A549 (cell line): ENCODE data around the gene SARDH. TPM values are rescaled to one million over a fixed set of nuclear protein-coding genes. Genes with fewer than 3 reads are reported as not detected.
"Not testable (repeated sequence)": the region's sequence is repeated elsewhere in the genome, so short reads cannot be mapped to it uniquely, and the experiment has no call there.

Source experiments
- ATAC-seq, 2 experiments: fragments of 200-7000 bp in 1 of 2; fragments of >200 bp in 1 of 2; cut with Nextera tagmentation in 1 of 2; cut with Tn5 transposase in 1 of 2; 3 replicates each; pipeline versions ENCODE4 v1.8.0 to v1.9.1; 2018 to 2020; ENCODE audit warnings: mild to moderate bottlenecking in 1 of 2, moderate library complexity in 1 of 2
- CTCF ChIA-PET: fragments of 300-600 bp; sonication (Branson Sonifier 250); formaldehyde crosslinking; extraction: SDS; loops from one replicate; lab custom pipeline; 2021; ENCODE audit warnings: antibody characterized with exemption, inconsistent platforms; lab: Yijun Ruan, JAX
- POLR2A ChIA-PET: fragments of 350-600 bp; formaldehyde crosslinking; extraction: SDS; loops from one replicate; lab custom pipeline; 2021; ENCODE audit warnings: antibody characterized with exemption, inconsistent platforms; lab: Yijun Ruan, JAX
- DNase-seq, 2 experiments: peaks; one replicate each; pipeline versions ENCODE4 v3.0.0 to v3.0.0-alpha.2; 2011 to 2016; ENCODE audit warnings: low read depth in 1 of 2, low spot score in 1 of 2
- FAIRE-seq: peaks from 2 replicates; lab custom pipeline; 2011; peaks lifted over from hg19 to GRCh38; lab: Jason Lieb, UNC
- H3K27ac ChIP-seq, 2 experiments: fragments of >200 bp; sonication (Bioruptor Twin); formaldehyde crosslinking; 3 replicates each; pipeline ENCODE4 v1.5.1; 2016 to 2017
- H3K4me1 ChIP-seq: fragments of >200 bp; sonication (Bioruptor Twin); formaldehyde crosslinking; 3 replicates; pipeline ENCODE4 v1.6.1; 2016
- H3K4me2 ChIP-seq: fragments of >200 bp; sonication (Bioruptor Twin); formaldehyde crosslinking; 3 replicates; pipeline ENCODE4 v1.6.1; 2016
- H3K4me3 ChIP-seq: fragments of >200 bp; sonication (Bioruptor Twin); formaldehyde crosslinking; 3 replicates; pipeline ENCODE4 v1.5.1; 2016
- H3K9me3 ChIP-seq: fragments of >200 bp; sonication (Bioruptor Twin); formaldehyde crosslinking; 3 replicates; pipeline ENCODE4 v1.6.1; 2016
- EHMT2 ChIP-seq: fragments of 200-600 bp; sonication (generic); IDR thresholded peaks from 2 replicates; pipeline ENCODE4 v1.6.1; 2016; ENCODE audit warnings: antibody characterized with exemption, low read depth, mild to moderate bottlenecking, moderate library complexity
- ESRRA ChIP-seq: fragments of 150-350 bp; IDR thresholded peaks from 2 replicates; pipeline ENCODE4 v1.6.1; 2014; ENCODE audit warnings: mild to moderate bottlenecking, low read length, borderline replicate concordance
- FOSB ChIP-seq: fragments of 250-450 bp; sonication (Bioruptor Pico); IDR thresholded peaks from 2 replicates; pipeline ENCODE4 v1.5.0; 2020; ENCODE audit warnings: mild to moderate bottlenecking, moderate library complexity
- FOSL2 ChIP-seq, 2 experiments: fragments of 450-650 bp in 1 of 2; fragments of >200 bp in 1 of 2; sonication (Bioruptor Twin) in 1 of 2; formaldehyde crosslinking; IDR thresholded peaks; 2 replicates each; pipeline versions ENCODE4 v1.5.0 to v1.6.1; 2016 to 2020; ENCODE audit warnings: mild to moderate bottlenecking in 1 of 2, moderate library complexity in 1 of 2
- GATA3 ChIP-seq: IDR thresholded peaks from 2 replicates; pipeline ENCODE4 v1.6.1; 2012; ENCODE audit warnings: borderline replicate concordance
- HDAC2 ChIP-seq: fragments of 200-600 bp; sonication (generic); IDR thresholded peaks from 2 replicates; pipeline ENCODE4 v1.6.1; 2016
- HOXA7 ChIP-seq: fragments of 250-450 bp; sonication (Bioruptor Pico); IDR thresholded peaks from 2 replicates; pipeline ENCODE4 v1.5.0; 2020; ENCODE audit warnings: mild to moderate bottlenecking, moderate library complexity
- HOXB5 ChIP-seq: fragments of 250-450 bp; sonication (Bioruptor Pico); IDR thresholded peaks from 2 replicates; pipeline ENCODE4 v1.5.0; 2020; ENCODE audit warnings: mild to moderate bottlenecking, moderate library complexity
- KDM5A ChIP-seq: fragments of 200-600 bp; sonication (generic); IDR thresholded peaks from 2 replicates; pipeline ENCODE4 v1.6.1; 2016; ENCODE audit warnings: antibody characterized with exemption, mild to moderate bottlenecking
- MAZ ChIP-seq: fragments of 150-350 bp; IDR thresholded peaks from 2 replicates; pipeline ENCODE4 v1.6.1; 2014; ENCODE audit warnings: antibody characterized with exemption, low read depth, low read length, borderline replicate concordance
- MYC ChIP-seq: IDR thresholded peaks from 2 replicates; pipeline ENCODE4 v1.6.1; 2012; ENCODE audit warnings: mild to moderate bottlenecking, inconsistent platforms, low read length, improper control_type of control experiment, borderline replicate concordance
- PBX3 ChIP-seq: IDR thresholded peaks from 2 replicates; pipeline ENCODE4 v1.6.1; 2012
- PHF8 ChIP-seq: fragments of 200-600 bp; sonication (generic); IDR thresholded peaks from 2 replicates; pipeline ENCODE4 v1.6.1; 2016; ENCODE audit warnings: low read depth, mild to moderate bottlenecking, antibody characterized with exemption, moderate library complexity, borderline replicate concordance
- POLR2A ChIP-seq: IDR thresholded peaks from 2 replicates; pipeline ENCODE4 v1.6.1; 2012; ENCODE audit warnings: mild to moderate bottlenecking, low read length
- RCOR1 ChIP-seq: fragments of 150-350 bp; IDR thresholded peaks from 2 replicates; pipeline ENCODE4 v1.6.1; 2014; ENCODE audit warnings: antibody characterized with exemption, low read length, low read depth
- RFX5 ChIP-seq: fragments of 450-650 bp; IDR thresholded peaks from 2 replicates; pipeline ENCODE4 v1.7.1; 2014; ENCODE audit warnings: antibody characterized with exemption, mild to moderate bottlenecking, moderate library complexity
- TFCP2L1 ChIP-seq: fragments of 250-450 bp; sonication (Bioruptor Pico); IDR thresholded peaks from 2 replicates; pipeline ENCODE4 v1.5.0; 2021; ENCODE audit warnings: mild to moderate bottlenecking
- ZFP36 ChIP-seq: fragments of 450-650 bp; IDR thresholded peaks from 2 replicates; pipeline ENCODE4 v1.6.1; 2014; ENCODE audit warnings: borderline replicate concordance; ENCODE audit not compliant: partially characterized antibody
- ZNF302 ChIP-seq: fragments of 250-450 bp; sonication (Bioruptor Pico); IDR thresholded peaks from 2 replicates; pipeline ENCODE4 v1.9.0; 2021; ENCODE audit warnings: inconsistent platforms, mild to moderate bottlenecking, moderate library complexity
- ZSCAN20 ChIP-seq: fragments of 250-450 bp; sonication (Bioruptor Pico); IDR thresholded peaks from 2 replicates; pipeline ENCODE4 v1.8.0; 2022; ENCODE audit warnings: mild to moderate bottlenecking, moderate library complexity
- WGBS: methylation state at CpG from one replicate; pipeline ENCODE4 v1.1.6; 2017; ENCODE audit errors: missing lambda C conversion rate; 5-methylcytosine and 5-hydroxymethylcytosine counted together
- polyA plus RNA-seq, 4 experiments: library from polyadenylated mRNA; depleted of rRNA in 3 of 4; stranded (reverse); fragments of >200 nt; fragmentation: RNase III in 1 of 4; extraction: RNeasy Plus Mini Kit Qiagen cat#74134 plus additional on column Dnase treatment in 1 of 4; gene quantifications; 2 replicates in 3 of 4; 3 replicates in 1 of 4; pipeline ENCODE4 v1.2.3, GENCODE V29; 2011 to 2017

SARDH gene
- polyA plus RNA-seq, 2 of the 4 experiments (the other 2 are of a cell fraction) = 0.08 TPM; not detected in 1

DNA sequence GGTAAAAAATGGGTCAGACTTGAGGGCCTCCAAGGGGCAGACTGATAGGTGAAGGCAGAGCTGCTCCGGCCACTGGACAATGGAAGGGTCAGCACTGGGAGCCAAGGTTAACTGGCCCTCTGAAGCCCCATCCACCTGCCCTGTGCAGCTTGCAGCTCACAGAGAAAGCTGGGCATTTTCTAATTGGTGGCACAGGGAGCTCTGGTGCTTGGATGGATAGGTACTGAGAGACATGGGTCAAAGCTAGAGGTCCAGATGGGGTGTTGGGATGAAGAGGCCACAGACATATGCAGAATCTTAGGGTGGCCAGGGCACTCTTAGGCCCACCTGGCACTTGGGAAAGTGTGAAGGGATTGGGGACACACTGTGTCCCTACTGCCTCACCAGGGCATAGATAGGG, 29.5 kb upstream of the SARDH start:
- FAIRE-seq = no peak
- ChIA-PET POLR2A (no interaction called here), CTCF (interaction anchor here (0.7 to 5.1 kb wide), 6 partner anchors 10 to 227 kb away, joined by 3 to 57 read pairs (median 4); no protein-coding TSS in a partner anchor)
- peaks cover 12% of the 10 kb centered on the region for H3K9me3 ChIP-seq
- no peak overlapping the region for H3K4me3 ChIP-seq
- no peak for DNase-seq
- no peak for ATAC-seq
- H3K4me1 ChIP-seq = no peaks in the 10 kb centered on the region
- H3K27ac ChIP-seq = no peak overlapping the region
- TF ChIP-seq MAZ (no peak), ZNF302 (no peak), ESRRA (no peak), EHMT2 (no peak), GATA3 (no peak), MYC (no peak), TFCP2L1 (CRISPR knock-in tag) (no peak), HDAC2 (no peak), RFX5 (no peak), PBX3 (no peak)
- 100% methylated on average over 1 of the region's 1 CpG for WGBS
- H3K4me2 ChIP-seq = no peak overlapping the region

GRCh38 chr9:133767008-133767407, 28.9 kb upstream of the SARDH start:
- Histone ChIP-seq H3K27ac (no peak overlapping the region), H3K4me1 (no peaks in the 10 kb centered on the region), H3K4me3 (no peak overlapping the region), H3K4me2 (no peak overlapping the region), H3K9me3 (peaks cover 12% of the 10 kb centered on the region)
- ATAC-seq = no peak
- 78% methylated on average over 1 of the region's 1 CpG for WGBS
- no peak for DNase-seq
- ChIA-PET POLR2A (no interaction called here), CTCF (interaction anchor here (0.7 to 5.1 kb wide), 6 partner anchors 11 to 228 kb away, joined by 3 to 57 read pairs (median 4); no protein-coding TSS in a partner anchor)
- no peak for TF ChIP-seq FOSL2 (IDR thresholded peaks at IDR 0.05)
- no peak for TF ChIP-seq FOSL2 (CRISPR knock-in tag; IDR thresholded peaks at IDR 0.05)
- TF ChIP-seq HOXB5 (CRISPR knock-in tag) = no peak
- no peak for TF ChIP-seq FOSB (CRISPR knock-in tag)
- no peak for TF ChIP-seq ZFP36
- no peak for TF ChIP-seq HDAC2
- no peak for TF ChIP-seq KDM5A
- no peak for FAIRE-seq

- POLR2A ChIA-PET, H3K4me1 ChIP-seq, H3K4me2 ChIP-seq, FAIRE-seq, H3K4me3 ChIP-seq, H3K27ac ChIP-seq, ATAC-seq, DNase-seq: not testable (repeated sequence)
- H3K9me3 ChIP-seq = peaks cover 12% of the 10 kb centered on the region
- WGBS = 93% methylated on average over 3 of the region's 3 CpGs
- CTCF ChIA-PET = interaction anchor here (1.3 to 2.5 kb wide), 2 partner anchors 12 to 26 kb away, joined by 3 to 11 read pairs; no protein-coding TSS in a partner anchor
Measured at GRCh38 chr9:133766234-133766633, 28.1 kb upstream of the SARDH start.

GRCh38 chr9:133763272-133764183, 25.4 kb upstream of the SARDH start:
- CTCF ChIA-PET = interaction anchor here (0.7 kb wide), 1 partner anchor 32 kb away, joined by 3 read pairs; no protein-coding TSS in a partner anchor
- peaks cover 12% of the 10 kb centered on the region for H3K9me3 ChIP-seq
- ATAC-seq = no peak
- TF ChIP-seq PHF8 (no peak), ZSCAN20 (CRISPR knock-in tag) (no peak), RCOR1 (no peak), GATA3 (no peak), HOXA7 (CRISPR knock-in tag) (no peak), HOXB5 (CRISPR knock-in tag) (no peak), PBX3 (no peak), POLR2A (no peak)
- TF ChIP-seq, all 56 proteins: peak for 0
- Histone ChIP-seq H3K4me2 (no peak overlapping the region), H3K27ac (no peak overlapping the region), H3K4me1 (no peaks in the 10 kb centered on the region), H3K4me3 (no peak overlapping the region)
- DNase-seq = no peak
- POLR2A ChIA-PET = no interaction called here
- 89% methylated on average over 19 of the region's 26 CpGs for WGBS
- FAIRE-seq = no peak
